Neural progenitor cell (in vitro differentiated cells): ENCODE results near the gene HSD17B2.

ENCODE experiments used
- CTCF ChIP-seq: fragments of 200-600 bp; sonication (generic); IDR thresholded peaks from 2 replicates; pipeline ENCODE4 v1.5.1; 2017; ENCODE audit warnings: antibody characterized with exemption, mild to moderate bottlenecking
- EZH2 ChIP-seq: fragments of 200-600 bp; sonication (generic); IDR thresholded peaks from 2 replicates; pipeline ENCODE4 v1.6.1; 2017; ENCODE audit warnings: antibody characterized with exemption, mild to moderate bottlenecking, moderate library complexity

GRCh38 chr16:82046541-82046940 is 11.5 kb downstream of the HSD17B2 start:
- TF ChIP-seq CTCF = no peak
- TF ChIP-seq EZH2 = no peak
